Measurements from ENCODE around the gene CADPS2. TPM values are rescaled to one million over a fixed set of nuclear protein-coding genes. Genes with fewer than 3 reads are reported as not detected.

Gene CADPS2
- total RNA-seq, 4 donors from 2014 or later = 27.3 to 154 (median 114) TPM

DNA sequence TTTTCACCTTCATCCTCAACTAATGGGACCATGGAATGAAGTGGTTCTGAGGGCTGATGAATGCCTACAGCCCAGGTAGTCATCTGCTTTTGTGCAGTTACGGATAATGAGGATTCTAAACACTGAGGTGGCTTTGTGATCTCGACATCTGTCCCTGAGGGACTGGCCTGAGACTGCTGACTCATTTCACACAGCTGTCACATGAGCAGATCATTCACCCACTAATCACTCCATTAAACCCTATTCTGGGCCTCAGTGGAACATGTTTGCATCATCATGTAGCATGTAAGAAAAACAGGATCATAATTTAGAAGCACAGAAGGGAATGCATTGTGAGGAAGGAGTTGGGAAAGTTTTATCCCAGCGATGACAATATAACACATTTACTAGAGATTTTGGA, 502.3 kb downstream of the CADPS2 start:
- Histone ChIP-seq H3K27me3 (no peaks in the 10 kb centered on the region), H3K36me3 (peaks cover 0 to 20% (median 7%) of the 10 kb centered on the region in 4 donors), H3K9me3 (no peaks in the 10 kb centered on the region), H3K4me1 (peaks cover 0 to 6% (median 0%) of the 10 kb centered on the region in 4 donors), H3K4me3 (no peak overlapping the region), H3K27ac (replicated peaks in 1 of 4) (no peak overlapping the region)
- DNase-seq (ENCODE audit: extremely low spot score) = no peak
- intact Hi-C loops (cut with DNase I) = no loop called here
- TF ChIP-seq POLR2AphosphoS5 (IDR thresholded peaks at IDR 0.05) (no peak), POLR2A (IDR thresholded peaks at IDR 0.05; ENCODE audit: low read depth) (no peak), EP300 (IDR thresholded peaks at IDR 0.05) (no peak), CTCF (IDR thresholded peaks at IDR 0.05) (no peak)
- WGBS = 60% methylated on average over 3 of the region's 3 CpGs

DNA sequence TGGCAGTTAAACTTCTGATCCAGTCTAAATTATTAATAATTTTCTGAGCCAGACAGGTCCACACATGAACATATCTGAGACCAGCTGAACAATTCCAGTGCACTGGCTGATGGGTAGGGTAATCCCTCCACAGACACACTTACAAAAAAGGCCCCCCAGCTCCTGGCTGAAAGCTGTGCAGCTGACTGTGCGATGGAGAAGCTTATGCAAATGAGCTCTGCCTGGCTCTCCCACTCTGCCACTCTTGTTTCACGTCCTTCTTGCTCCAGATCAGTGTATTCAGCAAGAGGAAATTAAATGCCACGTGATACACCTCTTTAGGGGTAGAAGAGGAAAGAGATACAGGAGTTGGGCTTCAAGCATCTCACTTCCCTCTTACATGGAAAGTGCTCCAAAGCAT, 505.3 kb downstream of the CADPS2 start:
- DNase-seq (ENCODE audit: extremely low spot score) = no peak
- no peak for TF ChIP-seq POLR2A (IDR thresholded peaks at IDR 0.05; ENCODE audit: low read depth)
- TF ChIP-seq EP300 (IDR thresholded peaks at IDR 0.05) = no peak
- TF ChIP-seq CTCF (IDR thresholded peaks at IDR 0.05) = no peak
- no peak for TF ChIP-seq POLR2AphosphoS5 (IDR thresholded peaks at IDR 0.05)
- intact Hi-C loops (cut with DNase I) = no loop called here
- Histone ChIP-seq H3K9me3 (no peaks in the 10 kb centered on the region), H3K27ac (replicated peaks in 1 of 4) (no peak overlapping the region), H3K27me3 (no peaks in the 10 kb centered on the region), H3K4me1 (peaks cover 0 to 6% (median 0%) of the 10 kb centered on the region in 4 donors), H3K36me3 (peaks cover 0 to 9% (median 3%) of the 10 kb centered on the region in 4 donors), H3K4me3 (no peak overlapping the region)
- WGBS = 43% methylated on average over 3 of the region's 3 CpGs

- TF ChIP-seq EP300 (IDR thresholded peaks at IDR 0.05) = no peak
- no peak for TF ChIP-seq POLR2AphosphoS5 (IDR thresholded peaks at IDR 0.05)
- intact Hi-C loops (cut with DNase I) = no loop called here
- Histone ChIP-seq H3K4me1 (peaks cover 0 to 9% (median 0%) of the 10 kb centered on the region in 4 donors), H3K36me3 (peaks cover 0 to 6% (median 3%) of the 10 kb centered on the region in 4 donors), H3K4me3 (no peak overlapping the region), H3K9me3 (no peaks in the 10 kb centered on the region), H3K27me3 (no peaks in the 10 kb centered on the region), H3K27ac (replicated peaks in 1 of 4) (no peak overlapping the region)
- no peak for DNase-seq (ENCODE audit: extremely low spot score)
Measured at GRCh38 chr7:122379491-122379890, 506.8 kb downstream of the CADPS2 start.

DNA sequence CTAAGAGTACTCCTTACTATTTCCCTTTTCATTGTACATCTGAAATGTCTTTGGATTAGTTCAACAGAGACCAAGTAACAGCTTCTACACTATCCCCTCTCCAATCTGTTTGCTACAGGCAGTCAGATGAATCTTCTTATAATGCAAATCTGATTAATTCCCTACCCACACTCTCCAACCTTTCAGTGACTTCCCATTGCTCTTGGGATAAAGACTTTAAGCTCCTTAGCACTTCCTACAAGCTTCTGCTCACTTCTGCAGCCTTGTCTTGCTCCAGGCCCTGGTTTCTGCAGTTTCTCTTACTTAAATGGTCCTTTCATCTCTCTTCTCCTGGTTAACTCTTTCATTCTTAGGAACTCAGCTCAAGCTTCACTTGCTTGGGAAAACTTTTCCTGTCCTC, 516.5 kb downstream of the CADPS2 start:
- Histone ChIP-seq H3K9me3 (no peaks in the 10 kb centered on the region), H3K27ac (replicated peaks in 1 of 4) (no peak overlapping the region), H3K27me3 (no peaks in the 10 kb centered on the region), H3K4me3 (no peak overlapping the region), H3K36me3 (peaks cover 0 to 4% (median 0%) of the 10 kb centered on the region in 4 donors), H3K4me1 (peaks cover 0 to 9% (median 0%) of the 10 kb centered on the region in 4 donors)
- DNase-seq (ENCODE audit: extremely low spot score) = no peak
- no peak for TF ChIP-seq POLR2A (IDR thresholded peaks at IDR 0.05; ENCODE audit: low read depth)
- no peak for TF ChIP-seq CTCF (IDR thresholded peaks at IDR 0.05)
- no peak for TF ChIP-seq POLR2AphosphoS5 (IDR thresholded peaks at IDR 0.05)
- no peak for TF ChIP-seq EP300 (IDR thresholded peaks at IDR 0.05)
- intact Hi-C loops (cut with DNase I) = no loop called here

DNA sequence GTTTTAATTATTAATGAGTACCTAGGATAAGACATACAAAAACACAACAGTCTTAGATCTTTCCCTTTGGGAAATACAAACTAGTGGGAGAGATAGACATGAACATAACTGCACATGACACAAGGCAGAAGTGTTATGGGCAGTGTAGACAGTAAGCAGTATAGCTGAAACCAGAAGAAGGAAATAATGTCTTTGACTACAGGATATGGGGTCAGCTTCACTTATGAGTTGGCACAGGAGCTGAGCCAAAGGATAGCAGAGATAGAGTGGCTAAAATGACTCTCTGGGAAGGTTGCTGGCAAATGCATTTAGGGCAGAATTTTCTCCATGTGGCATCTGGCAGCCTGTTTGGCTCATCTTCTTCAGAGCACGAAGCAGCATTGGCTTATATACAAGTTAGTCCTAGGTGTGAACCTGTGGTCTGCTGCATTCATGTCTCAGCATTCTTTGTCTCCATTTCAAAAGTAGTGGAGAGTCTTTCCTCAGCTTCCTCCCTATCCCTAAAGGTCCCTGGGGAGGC, 521.4 kb downstream of the CADPS2 start:
- TF ChIP-seq CTCF (IDR thresholded peaks at IDR 0.05) (no peak), EP300 (IDR thresholded peaks at IDR 0.05) (no peak), POLR2AphosphoS5 (IDR thresholded peaks at IDR 0.05) (no peak), POLR2A (IDR thresholded peaks at IDR 0.05; ENCODE audit: low read depth) (no peak)
- no peak overlapping the region for H3K27ac ChIP-seq (replicated peaks in 1 of 4)
- no peak overlapping the region for H3K4me3 ChIP-seq
- DNase-seq (ENCODE audit: extremely low spot score) = no peak
- no peaks in the 10 kb centered on the region for H3K9me3 ChIP-seq
- no peaks in the 10 kb centered on the region for H3K27me3 ChIP-seq
- intact Hi-C loops (cut with DNase I) = no loop called here
- H3K36me3 ChIP-seq = peaks cover 0 to 4% (median 0%) of the 10 kb centered on the region in 4 donors
- WGBS = 82% methylated on average over 1 of the region's 1 CpG
- H3K4me1 ChIP-seq = no peaks in the 10 kb centered on the region
